ENCODE data around the gene MARCHF10. TPM values are rescaled to one million over a fixed set of nuclear protein-coding genes. Genes with fewer than 3 reads are reported as not detected.
A peak's percentile ranks its signal among the peaks of the same experiment; 100 is the strongest.

The MARCHF10 gene
- total RNA-seq, 4 donors from 2014 or later: 0.29 to 0.81 TPM; not detected in 2

GRCh38 chr17:62653002-62653825, 154.9 kb downstream of the MARCHF10 start:
- TF ChIP-seq CTCF (IDR thresholded peaks at IDR 0.05): no peak
- no peak for TF ChIP-seq POLR2A (IDR thresholded peaks at IDR 0.05)
- Histone ChIP-seq H3K4me1 (peaks cover 13 to 18% of the 10 kb centered on the region in 2 donors), H3K9me3 (no peaks in the 10 kb centered on the region), H3K27me3 (no peaks in the 10 kb centered on the region), H3K27ac (peak overlapping the region in 2 of 3 donors; percentile 47 to 49), H3K4me3 (replicated peaks in 1 of 3) (peak overlapping the region in 2 of 3 donors; percentile 5 to 44), H3K36me3 (no peaks in the 10 kb centered on the region)
- intact Hi-C loops (cut with DNase I): no loop called here
- WGBS, 2 donors: 5 to 7% methylated on average over 27 to 30 of the region's 30 CpGs
- DNase-seq: peak; percentile 50 to 51

GRCh38 chr17:62652251-62653001, 155.7 kb downstream of the MARCHF10 start:
- WGBS, 2 donors: 7 to 10% methylated on average over 15 to 16 of the region's 57 CpGs
- Histone ChIP-seq H3K4me1 (peaks cover 13 to 18% of the 10 kb centered on the region in 2 donors), H3K27ac (peak overlapping the region in 2 of 3 donors; percentile 47 to 49), H3K4me3 (replicated peaks in 1 of 3) (peak overlapping the region in 2 of 3 donors; percentile 5 to 44), H3K27me3 (no peaks in the 10 kb centered on the region), H3K36me3 (no peaks in the 10 kb centered on the region), H3K9me3 (no peaks in the 10 kb centered on the region)
- intact Hi-C loops (cut with DNase I): no loop called here
- peak; percentile 49 to 63 for DNase-seq
- TF ChIP-seq POLR2A (IDR thresholded peaks at IDR 0.05) (no peak), CTCF (IDR thresholded peaks at IDR 0.05) (no peak)

Small RNAs within 50 kb of the gene (small RNA-seq; reads per million reads assigned to genes)
- not detected for gene RF00019
- not detected for gene RNU6-446P

Other genes starting within 250 kb of the MARCHF10 start
- gene MRC2, start 180.6 kb downstream of the MARCHF10 start, total RNA-seq: 10 to 100 TPM in 2 of 4 donors, 1 to 10 TPM in 2; 7.9 to 15.2 (median 10.9) TPM
- 10 to 100 TPM; 15.2 to 22.2 (median 19.6) TPM for gene TANC2, start 157.9 kb upstream of the MARCHF10 start, total RNA-seq